LHCN-M2 (cell line): ENCODE measurements around the gene CCDC28B. TPM values are rescaled to one million over a fixed set of nuclear protein-coding genes. Genes with fewer than 3 reads are reported as not detected.

Experiments used
- total RNA-seq: library from RNA; depleted of rRNA; stranded (reverse); fragments of >200 nt; gene quantifications from 2 replicates; pipeline ENCODE4 v1.2.3, GENCODE V29; 2014; rRNA removed

CCDC28B gene
- total RNA-seq, 1 experiment from 2014 or later = 10.8 TPM

Other genes starting within 250 kb of the CCDC28B start
- 58.9 and 72.6 TPM in 2 replicates for gene KHDRBS1, start 186.7 kb upstream of the CCDC28B start, total RNA-seq
- gene TMEM39B, start 127.7 kb upstream of the CCDC28B start, total RNA-seq = 8.1 and 10.4 TPM in 2 replicates
- 50.8 and 57.4 TPM in 2 replicates for gene KPNA6, start 92.5 kb upstream of the CCDC28B start, total RNA-seq
- gene TXLNA, start 20.9 kb upstream of the CCDC28B start, total RNA-seq = 79.6 and 81.6 TPM in 2 replicates
- gene IQCC, start 5.1 kb downstream of the CCDC28B start, total RNA-seq = 2.3 and 4.0 TPM in 2 replicates
- gene DCDC2B, start 8.5 kb downstream of the CCDC28B start, total RNA-seq = not detected in 2 replicates
- 14.4 and 16.6 TPM in 2 replicates for gene TMEM234, start 21.8 kb downstream of the CCDC28B start, total RNA-seq
- 296 and 327 TPM in 2 replicates for gene EIF3I, start 21.8 kb downstream of the CCDC28B start, total RNA-seq
- gene FAM167B, start 46.6 kb downstream of the CCDC28B start, total RNA-seq = 0.23 TPM in 1 of 2 replicates, not detected in the other
- not detected in 2 replicates for gene LCK, start 50.7 kb downstream of the CCDC28B start, total RNA-seq
- 53.0 and 54.4 TPM in 2 replicates for gene HDAC1, start 91.5 kb downstream of the CCDC28B start, total RNA-seq
- 94.7 and 107 TPM in 2 replicates for gene MARCKSL1, start 135.6 kb downstream of the CCDC28B start, total RNA-seq
- gene FAM229A, start 161.9 kb downstream of the CCDC28B start, total RNA-seq = 2.0 and 5.2 TPM in 2 replicates
- gene TSSK3, start 161.9 kb downstream of the CCDC28B start, total RNA-seq = 0.40 TPM in 1 of 2 replicates, not detected in the other
- 55.4 and 58.0 TPM in 2 replicates for gene BSDC1, start 193.8 kb downstream of the CCDC28B start, total RNA-seq